22Rv1 (cell line): Measurements from ENCODE around the gene ADGRA3.

Experiments used
- CTCF ChIP-seq: fragments of 450-650 bp; IDR thresholded peaks from 2 replicates; pipeline ENCODE4 v1.5.1; 2017; ENCODE audit warnings: mild to moderate bottlenecking
- ZFX ChIP-seq: fragments of 450-650 bp; IDR thresholded peaks from 2 replicates; pipeline ENCODE4 v1.6.1; 2017; ENCODE audit warnings: antibody characterized with exemption, borderline replicate concordance

- TF ChIP-seq ZFX (no peak), CTCF (peak; percentile 9; the same call in 1 of the 2 replicates)
Observed at GRCh38 chr4:22463179-22463578, 52.7 kb downstream of the ADGRA3 start.
